Mesothelial cell of epicardium (in vitro differentiated cells): Measurements from ENCODE around the gene CCDC178. TPM values are rescaled to one million over a fixed set of nuclear protein-coding genes. Genes with fewer than 3 reads are reported as not detected.

ENCODE experiments used
- DNase-seq, 2 experiments: peaks; one replicate each; pipeline ENCODE4 v3.0.0; 2021; ENCODE audit warnings: low spot score in 2 of 2; ENCODE audit not compliant: unreplicated experiment in 2 of 2
- H3K27ac Mint-ChIP-seq: 2 replicates; pipeline ENCODE4 v1.8.0; 2021; ENCODE audit warnings: mixed read lengths
- H3K27me3 Mint-ChIP-seq: 2 replicates; pipeline ENCODE4 v1.8.0; 2021; ENCODE audit warnings: low read depth, mixed read lengths
- H3K36me3 Mint-ChIP-seq: 2 replicates; pipeline ENCODE4 v1.8.0; 2021; ENCODE audit warnings: mixed read lengths
- H3K4me1 Mint-ChIP-seq: 2 replicates; pipeline ENCODE4 v1.8.0; 2021; ENCODE audit warnings: mixed read lengths
- H3K4me3 Mint-ChIP-seq: 2 replicates; pipeline ENCODE4 v1.8.0; 2021; ENCODE audit warnings: mild to moderate bottlenecking, moderate library complexity, mixed read lengths
- H3K9me3 Mint-ChIP-seq: 2 replicates; pipeline ENCODE4 v1.8.0; 2021; ENCODE audit warnings: mixed read lengths
- total RNA-seq: library from RNA; stranded (reverse); gene quantifications from 3 replicates; pipeline ENCODE4 v1.2.1, GENCODE V29; 2021
- TF ChIP-seq, protein P1 (sequence below): fragments of 200-600 bp; sonication (generic); IDR thresholded peaks from one replicate; pipeline ENCODE4 v1.5.0; 2021; ENCODE audit warnings: antibody characterized with exemption; ENCODE audit not compliant: unreplicated experiment

Gene CCDC178
- total RNA-seq, 1 donor from 2014 or later, result 3.1 TPM

GRCh38 chr18:33062834-33063364, 377.6 kb downstream of the CCDC178 start:
- Mint-ChIP-seq H3K36me3 (no peaks in the 10 kb centered on the region), H3K27ac (no peak overlapping the region), H3K4me1 (no peaks in the 10 kb centered on the region), H3K9me3 (peaks cover 24% of the 10 kb centered on the region), H3K27me3 (no peaks in the 10 kb centered on the region), H3K4me3 (no peak overlapping the region)
- TF ChIP-seq, protein P1, sequence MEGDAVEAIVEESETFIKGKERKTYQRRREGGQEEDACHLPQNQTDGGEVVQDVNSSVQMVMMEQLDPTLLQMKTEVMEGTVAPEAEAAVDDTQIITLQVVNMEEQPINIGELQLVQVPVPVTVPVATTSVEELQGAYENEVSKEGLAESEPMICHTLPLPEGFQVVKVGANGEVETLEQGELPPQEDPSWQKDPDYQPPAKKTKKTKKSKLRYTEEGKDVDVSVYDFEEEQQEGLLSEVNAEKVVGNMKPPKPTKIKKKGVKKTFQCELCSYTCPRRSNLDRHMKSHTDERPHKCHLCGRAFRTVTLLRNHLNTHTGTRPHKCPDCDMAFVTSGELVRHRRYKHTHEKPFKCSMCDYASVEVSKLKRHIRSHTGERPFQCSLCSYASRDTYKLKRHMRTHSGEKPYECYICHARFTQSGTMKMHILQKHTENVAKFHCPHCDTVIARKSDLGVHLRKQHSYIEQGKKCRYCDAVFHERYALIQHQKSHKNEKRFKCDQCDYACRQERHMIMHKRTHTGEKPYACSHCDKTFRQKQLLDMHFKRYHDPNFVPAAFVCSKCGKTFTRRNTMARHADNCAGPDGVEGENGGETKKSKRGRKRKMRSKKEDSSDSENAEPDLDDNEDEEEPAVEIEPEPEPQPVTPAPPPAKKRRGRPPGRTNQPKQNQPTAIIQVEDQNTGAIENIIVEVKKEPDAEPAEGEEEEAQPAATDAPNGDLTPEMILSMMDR, result no peak
- no peak for DNase-seq

GRCh38 chr18:33052886-33053285, 387.6 kb downstream of the CCDC178 start:
- Mint-ChIP-seq H3K36me3 (no peaks in the 10 kb centered on the region), H3K27ac (no peak overlapping the region), H3K4me3 (no peak overlapping the region), H3K9me3 (no peaks in the 10 kb centered on the region), H3K27me3 (peaks cover 2% of the 10 kb centered on the region), H3K4me1 (no peaks in the 10 kb centered on the region)
- TF ChIP-seq, protein P1, result no peak
- no peak for DNase-seq

DNA sequence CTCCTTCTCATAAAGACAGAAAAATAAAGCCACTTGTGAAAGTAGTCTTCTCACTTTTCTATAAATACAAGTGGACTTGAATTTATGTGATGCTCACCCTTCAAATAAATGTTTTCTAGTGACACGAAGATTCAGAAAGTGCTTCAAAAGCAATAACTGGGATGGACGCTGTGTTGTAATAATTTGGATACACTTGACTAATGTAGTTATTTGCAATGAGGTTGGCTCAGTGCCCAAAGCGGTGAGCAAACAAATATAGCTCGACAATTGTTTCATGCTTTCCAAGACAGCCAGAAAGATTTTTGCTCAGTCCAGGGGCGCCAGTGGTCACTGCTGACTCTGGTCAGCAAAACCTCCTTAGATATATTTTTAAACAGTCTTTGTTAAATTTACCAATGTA, 389.1 kb downstream of the CCDC178 start:
- DNase-seq, result no peak
- Mint-ChIP-seq H3K27ac (no peak overlapping the region), H3K4me3 (no peak overlapping the region), H3K9me3 (no peaks in the 10 kb centered on the region), H3K4me1 (no peaks in the 10 kb centered on the region), H3K36me3 (no peaks in the 10 kb centered on the region), H3K27me3 (peaks cover 2% of the 10 kb centered on the region)
- TF ChIP-seq, protein P1, result no peak

GRCh38 chr18:33040213-33040612, 400.3 kb downstream of the CCDC178 start:
- Mint-ChIP-seq H3K4me1 (no peaks in the 10 kb centered on the region), H3K4me3 (no peak overlapping the region), H3K36me3 (peaks cover 2% of the 10 kb centered on the region), H3K27me3 (no peaks in the 10 kb centered on the region), H3K9me3 (peaks cover 32% of the 10 kb centered on the region), H3K27ac (no peak overlapping the region)
- TF ChIP-seq, protein P1, result no peak
- no peak for DNase-seq

DNA sequence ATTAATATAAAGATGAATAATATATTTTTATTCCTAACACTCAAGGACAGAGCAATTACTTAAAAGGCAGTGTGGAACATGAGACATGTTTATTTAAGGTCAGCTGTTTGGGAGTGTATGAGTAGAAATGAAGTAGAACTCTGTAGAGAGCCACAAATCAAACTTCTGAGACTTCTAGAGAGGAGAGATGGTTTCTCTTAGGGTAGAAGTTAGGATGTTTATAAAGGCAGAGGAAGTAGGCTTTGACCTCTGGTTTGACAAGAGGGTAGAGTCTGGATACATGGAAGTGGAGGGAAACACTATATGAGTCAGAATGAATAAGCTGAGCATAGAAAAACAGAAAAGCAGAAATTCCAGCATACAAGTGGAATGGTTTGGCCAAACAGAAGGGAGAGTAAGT, 405.6 kb downstream of the CCDC178 start:
- no peaks in the 10 kb centered on the region for H3K27me3 Mint-ChIP-seq
- TF ChIP-seq, protein P1, result no peak
- H3K4me3 Mint-ChIP-seq, result no peak overlapping the region
- H3K27ac Mint-ChIP-seq, result no peak overlapping the region
- H3K4me1 Mint-ChIP-seq, result no peaks in the 10 kb centered on the region
- no peak for DNase-seq
- peaks cover 14% of the 10 kb centered on the region for H3K9me3 Mint-ChIP-seq
- H3K36me3 Mint-ChIP-seq, result peaks cover 2% of the 10 kb centered on the region

DNA sequence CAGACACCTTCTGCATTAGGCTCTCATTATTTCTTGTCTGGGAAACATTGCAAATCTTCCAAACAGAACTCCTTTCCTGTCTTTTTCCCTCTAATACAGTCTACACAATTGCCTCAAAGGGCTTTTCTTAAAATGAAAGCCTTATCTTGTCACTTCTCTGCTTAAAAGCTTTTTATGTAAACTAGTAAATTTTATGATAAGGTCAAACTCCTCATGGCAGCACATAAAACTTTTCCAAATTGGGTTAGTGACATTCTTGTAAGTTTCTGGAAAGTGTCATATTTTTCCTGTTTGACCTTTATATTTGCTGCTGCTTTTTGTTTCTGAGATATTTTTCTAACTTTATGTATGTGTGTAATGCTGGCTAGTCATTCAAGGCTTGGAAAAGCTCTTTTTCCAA, 406.3 kb downstream of the CCDC178 start:
- DNase-seq, result no peak
- TF ChIP-seq, protein P1, result no peak
- Mint-ChIP-seq H3K4me3 (no peak overlapping the region), H3K27me3 (no peaks in the 10 kb centered on the region), H3K27ac (no peak overlapping the region), H3K4me1 (no peaks in the 10 kb centered on the region), H3K9me3 (peaks cover 7% of the 10 kb centered on the region), H3K36me3 (peaks cover 2% of the 10 kb centered on the region)
